GM19023 (cell line): ENCODE data around the gene RFX7.
A peak's percentile ranks its signal among the peaks of the same experiment; 100 is the strongest.
"Not testable (repeated sequence)": the region's sequence is repeated elsewhere in the genome, so short reads cannot be mapped to it uniquely, and the experiment has no call there.

Experiments used
- ATAC-seq: cut with Tn5 transposase; IDR thresholded peaks from one replicate; pipeline ENCODE4 v1.9.1; 2021; ENCODE audit warnings: mild to moderate bottlenecking, moderate library complexity; ENCODE audit not compliant: unreplicated experiment

RFX7 gene

DNA sequence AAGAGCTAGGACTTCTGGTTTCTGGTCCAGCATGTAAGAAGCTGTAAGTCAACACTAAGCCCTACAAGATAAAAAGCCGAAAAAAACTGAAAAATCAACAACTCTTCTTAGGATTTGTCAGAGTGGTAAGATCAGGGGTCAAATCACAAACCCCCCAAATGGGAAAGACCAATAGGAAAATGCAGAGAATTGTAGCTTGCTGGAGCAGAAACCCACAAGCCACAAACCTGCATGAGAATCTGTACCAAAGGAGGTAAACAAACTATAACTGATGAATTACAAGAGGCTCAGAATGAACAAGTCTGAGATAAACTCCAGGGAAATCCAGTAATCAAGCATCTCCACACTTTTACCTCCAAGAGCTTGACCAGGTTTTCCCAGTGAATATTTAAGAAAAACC, 36.0 kb downstream of the RFX7 start:
- peak; percentile 42 for ATAC-seq

DNA sequence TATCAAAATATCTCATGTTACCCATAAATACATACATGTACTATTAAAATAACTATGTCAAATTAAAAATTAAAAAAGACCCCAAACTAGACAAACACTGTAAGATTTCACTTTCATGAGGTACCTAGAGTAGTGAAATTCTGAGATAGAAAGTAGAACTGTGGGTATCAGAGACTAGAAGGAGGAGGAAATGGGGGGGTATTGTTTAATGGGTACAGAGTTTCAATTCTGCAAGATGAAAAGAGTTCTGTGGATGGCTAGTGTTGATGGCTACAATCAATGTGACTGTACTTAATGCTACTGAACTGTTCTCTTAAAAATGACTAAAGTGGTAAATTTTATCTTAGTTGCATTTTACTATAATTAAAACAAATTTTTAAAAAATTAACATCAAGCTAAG, 36.6 kb downstream of the RFX7 start:
- peak; percentile 72 for ATAC-seq

DNA sequence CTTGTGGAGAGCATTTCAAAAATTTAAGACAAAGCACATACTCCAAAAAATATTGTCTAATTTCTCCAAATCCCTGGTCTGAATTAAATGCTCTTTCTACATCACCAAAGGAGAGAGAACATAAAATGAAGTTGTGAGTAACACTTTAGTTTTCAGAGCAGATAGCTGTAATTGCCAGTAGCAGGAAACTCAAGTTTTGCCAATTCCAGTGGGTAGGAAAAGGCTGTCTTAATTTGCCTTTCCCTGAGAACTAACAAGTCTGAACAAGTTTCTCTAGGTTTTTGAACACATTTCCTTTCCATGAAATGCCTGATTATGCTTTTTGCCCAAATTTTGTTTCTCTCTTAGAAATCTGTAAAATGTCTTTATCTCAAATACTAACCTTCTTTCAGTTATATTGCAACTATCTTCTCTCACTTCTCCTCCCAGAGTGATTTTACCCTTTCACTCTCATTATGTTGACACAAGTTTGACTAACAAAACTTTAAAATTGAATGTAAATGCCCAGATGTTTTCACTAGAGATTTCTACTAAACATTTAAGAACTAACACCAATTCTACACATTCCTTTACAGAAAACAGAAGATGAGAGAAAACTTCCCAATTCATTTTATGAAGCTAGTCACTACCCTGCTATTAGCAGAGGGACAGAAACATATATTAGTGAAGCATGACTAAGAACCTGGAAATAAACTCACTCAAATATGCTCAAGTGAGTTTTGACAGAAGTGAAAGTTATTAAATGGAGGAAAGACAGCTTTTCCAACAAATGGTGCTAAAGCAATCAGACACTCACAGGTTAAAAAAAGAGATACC, 38.4 kb downstream of the RFX7 start:
- no peak for ATAC-seq

DNA sequence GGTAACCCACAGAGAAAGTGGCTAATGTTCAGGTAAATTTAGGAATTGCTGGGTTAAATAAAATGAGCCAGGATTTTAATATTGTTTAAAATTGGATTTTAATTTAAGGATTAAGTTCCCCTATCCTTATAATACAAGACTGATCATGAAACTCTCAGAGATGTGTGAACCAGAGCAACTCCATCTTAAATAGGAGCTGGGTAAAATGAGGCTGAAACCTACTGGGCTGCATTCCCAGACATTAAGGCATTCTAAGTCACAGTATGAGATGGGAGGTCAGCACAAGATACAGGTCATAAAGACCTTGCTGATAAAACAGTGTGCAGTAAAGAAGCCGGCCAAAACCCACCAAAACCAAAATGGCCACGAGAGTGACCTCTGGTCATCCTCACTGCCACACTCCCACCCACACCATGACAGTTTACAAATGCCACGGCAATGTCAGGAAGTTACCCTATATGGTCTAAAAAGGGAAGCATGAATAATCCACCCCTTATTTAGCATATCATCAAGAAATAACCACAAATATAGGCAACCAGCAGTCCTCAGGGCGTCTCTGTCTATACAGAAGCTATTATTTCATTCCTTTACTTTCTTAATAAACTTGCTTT, 40.3 kb downstream of the RFX7 start:
- ATAC-seq, result not testable (repeated sequence)

DNA sequence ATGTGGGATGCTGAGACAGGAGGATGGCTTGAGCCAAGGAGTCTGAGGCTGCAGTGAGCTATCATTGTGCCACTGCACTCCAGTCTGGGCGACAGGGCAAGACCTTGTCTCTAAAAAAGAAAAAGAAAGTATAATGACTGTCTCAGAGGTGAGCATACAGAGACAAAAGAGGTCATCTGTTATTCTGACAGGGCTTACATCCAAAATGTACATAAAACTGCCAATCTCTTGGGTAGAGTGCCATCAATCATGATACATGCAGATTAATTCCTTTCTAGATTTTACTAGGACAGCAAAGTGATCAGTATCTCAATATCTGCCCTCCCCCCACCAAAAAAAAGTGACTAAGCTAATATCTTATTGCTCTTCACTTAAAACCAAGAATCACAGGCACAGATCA, 41.0 kb downstream of the RFX7 start:
- ATAC-seq, result no peak

DNA sequence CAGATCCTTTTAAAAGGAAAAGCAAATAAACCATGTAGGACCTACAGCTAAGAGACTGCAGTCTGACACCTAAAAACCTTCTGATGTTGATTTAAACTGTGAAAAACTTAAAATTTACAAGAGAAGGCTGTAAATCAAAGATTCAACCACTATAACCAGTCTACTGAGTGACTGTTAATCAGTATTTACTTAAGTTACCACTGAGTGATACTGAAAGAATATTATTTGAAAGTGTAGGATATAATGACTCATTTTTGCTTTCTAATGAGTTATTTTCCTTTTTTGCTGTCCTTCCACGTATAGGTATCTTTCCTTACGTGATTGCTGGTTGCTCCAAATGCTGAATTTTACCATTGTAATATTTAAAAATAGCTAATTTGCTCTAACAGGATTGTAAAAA, 44.6 kb downstream of the RFX7 start:
- no peak for ATAC-seq

DNA sequence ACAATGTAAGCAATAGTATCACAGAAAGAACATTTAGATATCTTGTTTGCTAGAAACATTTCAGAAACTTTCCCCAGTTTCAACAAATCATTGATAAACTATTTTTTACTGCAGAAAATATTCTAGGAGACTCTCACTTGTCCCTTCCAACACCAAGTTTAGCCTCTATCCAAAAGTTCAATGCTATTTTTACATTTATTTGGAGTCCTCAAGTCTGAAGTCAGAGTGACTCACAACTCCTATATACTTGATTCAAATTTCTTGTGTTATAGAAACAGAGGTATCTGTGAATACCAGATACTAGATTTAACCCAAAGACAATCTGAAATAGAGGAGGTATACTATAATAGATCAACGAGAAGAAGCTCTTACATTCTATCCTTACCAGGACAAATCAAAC, 49.6 kb downstream of the RFX7 start:
- no peak for ATAC-seq

DNA sequence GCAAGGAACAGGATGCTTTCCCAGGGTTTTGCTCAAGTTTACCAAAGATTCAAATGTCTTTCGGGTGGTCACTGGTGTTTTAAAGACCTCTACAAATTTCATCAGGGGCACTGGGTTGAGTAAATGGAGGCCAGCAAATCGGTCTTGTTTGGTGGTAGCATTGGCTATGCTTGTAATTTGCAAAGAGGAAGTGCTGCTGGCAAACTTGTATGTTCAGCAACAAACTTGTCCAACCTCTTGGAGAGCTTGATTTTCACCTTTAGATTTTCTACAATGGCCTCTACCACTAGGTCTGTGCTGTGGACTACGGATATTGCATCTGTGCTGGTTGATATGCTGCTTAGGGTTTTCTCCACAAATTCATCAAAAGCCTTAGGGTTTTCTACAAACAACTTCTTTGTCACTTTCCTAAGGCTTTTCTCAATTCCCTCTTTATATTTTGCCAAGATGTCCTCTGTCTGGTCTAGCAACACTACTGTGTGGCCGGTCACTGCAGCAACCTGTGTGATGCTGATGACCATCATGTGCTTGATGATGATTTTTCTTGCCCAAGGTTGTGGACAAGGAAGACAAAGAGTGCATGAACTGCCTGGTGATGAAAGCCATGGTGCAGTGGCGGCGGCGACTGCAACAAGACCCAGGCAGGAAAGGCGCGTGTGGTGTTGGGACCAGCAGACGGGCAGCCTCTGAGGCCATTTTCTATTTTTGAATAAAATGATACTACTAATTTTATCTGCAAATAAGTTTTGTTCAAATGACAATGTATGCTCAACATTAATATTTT, 50.8 kb downstream of the RFX7 start:
- no peak for ATAC-seq

DNA sequence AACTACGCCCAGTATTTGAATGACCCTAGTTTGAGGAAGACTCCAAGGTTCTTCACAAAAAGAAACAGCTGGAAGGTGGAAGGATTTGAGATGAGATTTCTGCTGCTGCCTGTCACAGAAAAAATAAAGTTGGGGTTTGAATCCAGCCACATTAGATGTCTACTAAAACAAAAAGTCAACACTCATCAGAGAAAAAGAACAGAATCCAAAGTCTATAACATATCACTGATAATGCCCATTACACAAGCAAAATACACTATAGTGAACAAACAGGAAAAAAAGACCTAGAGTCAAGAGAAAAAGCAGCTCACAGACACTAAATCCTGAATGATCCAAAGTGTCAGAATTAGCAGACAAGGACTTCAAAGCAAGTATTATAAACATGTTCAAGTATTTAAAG, 56.0 kb downstream of the RFX7 start:
- ATAC-seq, result no peak

DNA sequence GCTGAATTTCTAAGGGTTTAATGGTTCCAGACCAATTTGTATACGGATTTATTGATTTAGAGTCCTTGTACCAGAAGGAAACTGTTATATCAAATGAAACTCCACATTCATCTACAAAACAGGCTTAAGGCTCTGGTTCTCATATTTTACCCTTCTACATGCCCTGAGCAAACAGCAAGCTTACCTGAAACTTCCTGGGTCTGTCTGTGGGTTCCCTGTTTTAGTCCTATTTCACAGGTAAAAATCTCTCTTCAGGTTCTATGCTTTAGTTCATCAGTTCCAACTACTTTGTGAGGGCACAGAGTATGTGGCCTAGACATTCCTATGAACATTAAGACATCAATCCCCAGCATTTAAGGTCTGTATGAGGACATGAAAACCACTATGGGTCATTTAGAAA, 57.7 kb downstream of the RFX7 start:
- no peak for ATAC-seq

DNA sequence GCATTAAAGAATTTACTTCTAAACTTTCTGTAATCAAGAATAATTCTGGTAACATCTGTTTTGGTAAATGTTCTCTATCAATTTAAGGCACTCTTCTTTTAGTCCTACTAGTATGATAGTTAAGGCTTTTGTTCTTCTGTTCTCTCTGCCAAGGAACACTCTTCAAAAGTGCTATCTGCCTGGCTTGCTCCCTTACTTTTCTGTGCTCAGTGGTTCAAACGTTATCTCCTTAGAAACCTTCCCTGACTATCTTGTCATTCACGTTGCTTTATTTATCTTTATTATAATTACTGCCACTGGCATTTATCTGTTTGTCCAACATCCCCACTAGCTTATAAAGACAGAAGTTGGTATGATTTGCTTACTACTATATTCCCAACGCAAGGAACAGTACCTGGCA, 59.2 kb downstream of the RFX7 start:
- no peak for ATAC-seq

DNA sequence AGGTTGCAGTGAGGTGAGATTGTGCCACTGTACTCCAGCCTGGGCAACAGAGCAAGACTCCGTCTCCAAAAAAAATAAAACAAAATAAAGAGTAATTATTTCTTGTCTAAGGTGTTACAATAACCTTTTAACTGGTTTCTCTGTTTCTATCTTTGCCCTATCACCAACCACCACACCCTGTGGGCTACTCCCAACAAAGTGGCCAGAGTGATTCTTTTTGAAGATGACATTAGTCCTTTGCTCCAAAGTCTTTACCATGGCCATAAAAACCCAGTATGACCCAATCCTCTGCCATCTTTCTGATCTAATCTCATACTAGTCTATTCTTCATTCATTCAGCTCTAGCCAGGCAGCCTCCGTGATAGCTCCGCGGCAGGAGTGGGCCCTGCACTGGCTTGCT, 62.8 kb downstream of the RFX7 start:
- ATAC-seq, result no peak

DNA sequence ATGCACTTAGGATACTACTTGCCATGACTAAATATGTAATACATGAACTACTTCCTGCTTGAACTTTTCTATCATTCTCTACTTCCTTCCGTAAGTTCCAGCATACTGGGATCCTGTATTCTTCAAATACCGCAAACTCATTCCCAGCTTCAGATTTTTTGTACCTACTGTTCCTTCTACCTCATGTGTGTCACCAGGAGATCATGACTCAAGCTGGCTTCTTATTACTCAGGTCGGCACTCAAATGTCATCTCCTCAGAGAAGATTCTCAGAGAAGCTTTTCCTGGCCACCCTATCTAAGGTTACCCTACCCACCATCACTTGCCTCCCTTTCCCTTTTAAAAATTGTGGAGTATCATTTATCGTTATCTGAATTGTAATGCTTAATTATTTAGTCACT, 66.7 kb downstream of the RFX7 start:
- no peak for ATAC-seq

DNA sequence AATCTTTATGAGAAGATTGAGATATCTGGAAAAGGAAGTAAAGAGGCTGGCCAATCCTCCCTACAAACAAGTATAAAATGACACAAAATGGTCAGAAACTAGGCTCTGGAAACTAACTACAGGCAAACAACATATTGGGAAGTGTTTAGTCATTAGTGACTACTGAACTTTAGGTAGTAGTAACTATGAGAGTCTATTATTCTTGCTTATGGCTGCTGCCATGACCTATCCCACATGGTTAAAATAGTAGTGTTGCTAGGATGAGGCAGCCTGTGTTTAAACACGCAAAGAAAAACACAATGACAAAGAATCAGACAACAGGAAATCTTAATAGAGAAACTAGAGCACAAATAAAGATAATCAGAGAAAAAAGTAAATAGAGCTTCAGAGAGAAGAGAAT, 67.9 kb downstream of the RFX7 start:
- ATAC-seq, result no peak

DNA sequence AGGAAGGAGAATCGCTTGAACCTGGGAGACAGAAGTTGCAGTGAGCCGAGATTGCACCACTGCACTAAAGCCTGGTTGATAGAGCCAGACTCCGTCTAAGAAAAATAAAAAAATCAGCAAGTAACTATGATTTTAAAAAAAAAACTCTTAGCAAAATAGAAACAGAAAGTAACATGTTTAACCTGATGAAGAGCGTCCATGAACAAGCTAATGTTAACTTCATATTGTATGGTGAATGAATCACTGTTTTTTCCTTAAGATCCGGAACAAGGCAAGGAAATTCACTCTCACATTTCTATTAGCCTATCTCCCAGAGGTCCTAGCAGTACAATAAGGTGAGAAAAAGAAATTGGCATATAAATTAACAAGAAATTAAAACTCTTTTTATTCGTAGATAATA, 69.0 kb downstream of the RFX7 start:
- no peak for ATAC-seq

DNA sequence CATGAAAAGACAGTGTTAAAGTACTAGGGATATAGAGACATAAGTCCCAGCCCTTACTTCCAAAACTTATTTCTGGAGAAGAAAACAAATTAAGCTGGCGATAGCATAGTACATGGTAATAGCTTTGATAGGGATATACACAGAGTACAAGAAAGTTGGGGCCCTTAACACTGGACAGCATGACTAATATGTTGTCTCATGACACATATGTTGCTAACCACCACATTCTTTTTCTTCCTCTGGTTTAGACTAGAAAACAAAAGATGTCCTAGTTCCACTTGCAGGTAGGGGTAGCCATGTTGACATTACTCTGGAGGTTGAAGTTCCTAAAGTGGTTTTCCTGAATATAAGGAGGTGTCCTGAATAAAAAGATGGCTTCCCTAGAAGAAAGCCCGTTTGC, 75.3 kb downstream of the RFX7 start:
- ATAC-seq, result no peak

DNA sequence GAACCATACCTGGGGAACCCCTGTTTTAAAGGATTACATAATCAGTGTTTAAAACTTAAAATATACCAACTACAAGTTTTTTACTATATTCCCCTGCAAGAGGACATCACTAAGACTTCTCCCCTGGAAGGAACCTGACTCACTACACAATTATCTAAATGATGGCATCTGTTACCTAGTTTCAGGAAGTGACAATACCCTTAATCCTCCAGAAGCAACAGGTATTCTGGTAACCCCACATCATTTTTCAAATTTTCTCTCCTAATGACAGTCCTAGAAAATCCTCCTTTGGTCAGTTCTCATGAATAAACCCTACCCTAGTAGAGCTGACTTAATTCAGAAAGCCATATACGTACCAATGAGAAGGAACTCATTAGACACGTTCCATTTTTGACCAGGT, 78.4 kb downstream of the RFX7 start:
- ATAC-seq, result no peak

DNA sequence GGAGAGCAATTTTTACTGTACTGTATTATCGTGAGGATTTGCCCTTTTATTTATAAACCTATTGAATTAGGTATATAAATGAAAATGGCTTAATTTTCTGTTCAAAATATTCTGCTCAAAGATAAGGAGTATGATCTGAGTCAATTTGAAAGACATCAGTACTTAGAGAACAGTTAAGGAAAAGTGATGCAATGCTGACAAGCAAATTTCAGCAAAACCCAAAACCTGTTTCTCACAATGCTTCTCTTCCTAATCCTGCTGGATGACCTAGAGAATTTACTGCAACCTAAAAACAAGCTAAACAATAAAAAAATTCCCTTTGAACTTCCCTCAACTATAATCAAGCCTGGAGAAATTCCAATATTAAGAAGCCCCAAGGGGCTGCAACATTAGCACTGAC, 82.7 kb downstream of the RFX7 start:
- no peak for ATAC-seq

DNA sequence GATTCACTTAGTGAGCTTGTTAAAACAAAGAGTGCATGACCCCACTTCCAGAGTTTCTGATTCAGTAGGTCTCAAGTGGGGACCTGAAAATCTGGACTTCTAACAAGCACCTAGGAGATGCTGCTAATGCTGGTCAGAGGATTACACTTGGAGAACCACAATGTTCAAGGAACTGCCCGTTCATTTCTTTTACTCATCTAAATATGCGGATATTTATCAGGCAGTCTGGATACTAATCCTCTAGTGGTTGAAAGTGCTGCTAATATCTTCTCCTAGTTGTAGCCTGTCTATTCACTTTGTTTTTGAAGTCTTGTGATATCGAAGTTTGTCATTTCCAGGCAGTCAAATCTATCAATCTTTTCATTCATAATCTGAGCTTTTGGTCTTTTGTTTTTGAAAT, 86.8 kb downstream of the RFX7 start:
- ATAC-seq, result no peak

DNA sequence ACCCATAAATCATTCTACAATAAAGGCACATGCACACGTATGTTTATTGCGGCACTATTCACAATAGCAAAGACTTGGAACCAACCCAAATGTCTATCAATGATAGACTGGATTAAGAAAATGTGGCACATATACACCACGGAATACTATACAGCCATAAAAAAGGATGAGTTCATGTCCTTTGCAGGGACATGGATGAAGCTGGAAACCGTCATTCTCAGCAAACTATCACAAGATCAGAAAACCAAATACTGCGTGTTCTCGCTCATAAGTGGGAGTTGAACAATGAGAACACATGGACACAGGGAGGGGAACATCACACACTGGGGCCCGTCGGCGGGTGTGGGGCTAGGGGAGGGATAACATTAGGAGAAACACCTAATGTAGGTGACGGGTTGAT, 88.4 kb downstream of the RFX7 start:
- ATAC-seq, result not testable (repeated sequence)

DNA sequence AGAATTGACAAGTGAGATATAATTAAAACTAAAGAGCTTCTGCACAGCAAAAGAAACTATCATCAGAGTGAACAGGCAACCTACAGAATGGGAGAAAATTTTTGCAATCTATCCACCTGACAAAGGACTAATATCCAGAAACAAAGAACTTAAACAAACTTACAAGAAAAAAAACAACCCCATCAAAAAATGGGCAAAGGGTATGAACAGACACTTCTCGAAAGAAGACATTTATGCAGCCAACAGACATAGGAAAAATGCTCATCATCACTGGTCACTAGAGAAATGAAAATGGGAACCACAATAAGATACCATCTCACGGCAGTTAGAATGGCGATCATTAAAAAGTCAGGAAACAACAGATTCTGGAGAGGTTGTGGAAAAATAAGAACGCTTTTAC, 88.9 kb downstream of the RFX7 start:
- ATAC-seq, result not testable (repeated sequence)

DNA sequence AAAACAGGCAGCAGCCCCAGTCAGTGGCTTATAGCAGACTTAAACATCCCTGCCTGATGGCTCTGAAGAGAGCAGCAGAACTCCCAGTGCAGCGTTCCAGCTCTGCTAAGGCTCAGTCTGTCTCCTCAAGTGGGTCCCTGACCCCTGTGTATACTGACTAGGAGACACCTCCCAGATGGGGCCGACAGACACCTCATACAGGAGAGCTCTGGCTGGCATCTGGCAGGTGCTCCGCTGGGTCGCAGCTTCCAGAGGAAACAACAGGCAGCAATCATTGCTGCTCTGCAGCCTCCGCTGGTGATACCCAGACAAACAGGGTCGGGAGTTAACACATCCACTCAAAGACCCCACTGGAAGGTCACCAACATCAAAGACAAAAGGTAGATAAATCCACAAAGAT, 93.5 kb downstream of the RFX7 start:
- no peak for ATAC-seq
